WTC11 (cell line): ENCODE measurements around the gene ADCY5.

Experiments
- ARID4B ChIP-seq: sonication (generic); formaldehyde crosslinking; IDR thresholded peaks from 2 replicates; pipeline ENCODE4 v1.8.0; 2023; ENCODE audit warnings: missing genetic modification reagents, mild to moderate bottlenecking, borderline replicate concordance
- ATF1 ChIP-seq: sonication (generic); formaldehyde crosslinking; IDR thresholded peaks from 2 replicates; pipeline ENCODE4 v1.8.1; 2023; ENCODE audit warnings: mild to moderate bottlenecking, moderate library complexity, missing genetic modification reagents
- FOXK1 ChIP-seq: sonication (generic); formaldehyde crosslinking; IDR thresholded peaks from 2 replicates; pipeline ENCODE4 v1.8.0; 2022; ENCODE audit warnings: mild to moderate bottlenecking, moderate library complexity, missing genetic modification reagents
- GABPB1 ChIP-seq: sonication (generic); formaldehyde crosslinking; IDR thresholded peaks from 2 replicates; pipeline ENCODE4 v1.8.1; 2023; ENCODE audit warnings: mild to moderate bottlenecking, missing genetic modification reagents
- JAZF1 ChIP-seq: fragments of 250-450 bp; sonication (Bioruptor Pico); IDR thresholded peaks from 2 replicates; pipeline ENCODE4 v1.9.0; 2021; ENCODE audit warnings: moderate library complexity, mild to moderate bottlenecking, inconsistent platforms
- MYBL2 ChIP-seq: sonication (generic); formaldehyde crosslinking; IDR thresholded peaks from 2 replicates; pipeline ENCODE4 v1.8.1; 2023; ENCODE audit warnings: mild to moderate bottlenecking, moderate library complexity, missing genetic modification reagents
- SMAD3 ChIP-seq: sonication (generic); formaldehyde crosslinking; IDR thresholded peaks from 2 replicates; pipeline ENCODE4 v1.8.0; 2022; ENCODE audit warnings: missing genetic modification reagents, mild to moderate bottlenecking, borderline replicate concordance
- SP1 ChIP-seq: sonication (generic); formaldehyde crosslinking; conservative IDR thresholded peaks from 2 replicates; pipeline ENCODE4 v1.8.1; 2022; ENCODE audit warnings: missing genetic modification reagents
- ZSCAN18 ChIP-seq: fragments of 250-450 bp; sonication (Bioruptor Pico); IDR thresholded peaks from 2 replicates; pipeline ENCODE4 v2.1.2; 2022; ENCODE audit warnings: mild to moderate bottlenecking, moderate library complexity
- TF ChIP-seq, protein P1 (sequence below): fragments of 200-600 bp; IDR thresholded peaks from 2 replicates; pipeline ENCODE4 v1.8.0; 2022; ENCODE audit warnings: antibody characterized with exemption
- TF ChIP-seq, protein P2 (sequence below): sonication (generic); formaldehyde crosslinking; conservative IDR thresholded peaks from 2 replicates; pipeline ENCODE4 v1.8.1; 2022; ENCODE audit warnings: mild to moderate bottlenecking, missing genetic modification reagents

GRCh38 chr3:123256256-123256655 is 192.6 kb downstream of the ADCY5 start:
- TF ChIP-seq, protein P1, sequence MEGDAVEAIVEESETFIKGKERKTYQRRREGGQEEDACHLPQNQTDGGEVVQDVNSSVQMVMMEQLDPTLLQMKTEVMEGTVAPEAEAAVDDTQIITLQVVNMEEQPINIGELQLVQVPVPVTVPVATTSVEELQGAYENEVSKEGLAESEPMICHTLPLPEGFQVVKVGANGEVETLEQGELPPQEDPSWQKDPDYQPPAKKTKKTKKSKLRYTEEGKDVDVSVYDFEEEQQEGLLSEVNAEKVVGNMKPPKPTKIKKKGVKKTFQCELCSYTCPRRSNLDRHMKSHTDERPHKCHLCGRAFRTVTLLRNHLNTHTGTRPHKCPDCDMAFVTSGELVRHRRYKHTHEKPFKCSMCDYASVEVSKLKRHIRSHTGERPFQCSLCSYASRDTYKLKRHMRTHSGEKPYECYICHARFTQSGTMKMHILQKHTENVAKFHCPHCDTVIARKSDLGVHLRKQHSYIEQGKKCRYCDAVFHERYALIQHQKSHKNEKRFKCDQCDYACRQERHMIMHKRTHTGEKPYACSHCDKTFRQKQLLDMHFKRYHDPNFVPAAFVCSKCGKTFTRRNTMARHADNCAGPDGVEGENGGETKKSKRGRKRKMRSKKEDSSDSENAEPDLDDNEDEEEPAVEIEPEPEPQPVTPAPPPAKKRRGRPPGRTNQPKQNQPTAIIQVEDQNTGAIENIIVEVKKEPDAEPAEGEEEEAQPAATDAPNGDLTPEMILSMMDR = no peak
- TF ChIP-seq SP1 (CRISPR knock-in tag) = no peak
- TF ChIP-seq JAZF1 = no peak
- TF ChIP-seq ARID4B (CRISPR knock-in tag) = no peak
- TF ChIP-seq FOXK1 (CRISPR knock-in tag) = no peak
- no peak for TF ChIP-seq SMAD3 (CRISPR knock-in tag)
- TF ChIP-seq, protein P2, sequence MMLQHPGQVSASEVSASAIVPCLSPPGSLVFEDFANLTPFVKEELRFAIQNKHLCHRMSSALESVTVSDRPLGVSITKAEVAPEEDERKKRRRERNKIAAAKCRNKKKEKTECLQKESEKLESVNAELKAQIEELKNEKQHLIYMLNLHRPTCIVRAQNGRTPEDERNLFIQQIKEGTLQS = no peak
- TF ChIP-seq MYBL2 (CRISPR knock-in tag) = no peak
- no peak for TF ChIP-seq ATF1 (CRISPR knock-in tag)
- no peak for TF ChIP-seq GABPB1 (CRISPR knock-in tag)
- no peak for TF ChIP-seq ZSCAN18 (CRISPR knock-in tag)
